Hematopoietic multipotent progenitor cell treated with erythropoietin and hydrocortisone succinate and interleukin-3 and kit ligand, for 15 days (in vitro differentiated cells): ENCODE data around the gene ARID1B.

Source experiments
- DNase-seq: peaks from one replicate; pipeline ENCODE4 v3.0.0-alpha.2; 2015; ENCODE audit warnings: low spot score

The ARID1B gene

GRCh38 chr6:157077251-157077650 lies 300.1 kb downstream of the ARID1B start:
- DNase-seq: no peak

DNA sequence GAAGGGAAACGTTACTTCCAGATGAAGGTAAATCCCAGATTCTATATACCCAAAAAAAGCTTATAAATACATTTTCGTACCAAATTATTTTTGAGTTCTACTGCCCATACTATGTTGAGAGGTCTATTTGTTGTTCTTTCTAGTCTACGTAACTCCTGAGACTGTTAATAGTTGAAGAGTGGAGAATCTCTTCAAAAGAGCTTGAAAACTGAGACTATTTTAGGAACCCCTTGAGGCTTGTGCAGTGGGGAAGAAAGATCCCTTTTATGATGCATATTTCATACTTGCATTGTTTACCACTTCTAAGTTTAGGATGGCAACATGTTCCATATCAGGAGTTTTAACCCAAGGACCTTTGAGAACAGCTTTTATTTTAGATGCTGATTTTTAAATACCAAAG lies 301.1 kb downstream of the ARID1B start:
- DNase-seq: no peak

GRCh38 chr6:157079277-157079676 lies 302.1 kb downstream of the ARID1B start:
- no peak for DNase-seq

DNA sequence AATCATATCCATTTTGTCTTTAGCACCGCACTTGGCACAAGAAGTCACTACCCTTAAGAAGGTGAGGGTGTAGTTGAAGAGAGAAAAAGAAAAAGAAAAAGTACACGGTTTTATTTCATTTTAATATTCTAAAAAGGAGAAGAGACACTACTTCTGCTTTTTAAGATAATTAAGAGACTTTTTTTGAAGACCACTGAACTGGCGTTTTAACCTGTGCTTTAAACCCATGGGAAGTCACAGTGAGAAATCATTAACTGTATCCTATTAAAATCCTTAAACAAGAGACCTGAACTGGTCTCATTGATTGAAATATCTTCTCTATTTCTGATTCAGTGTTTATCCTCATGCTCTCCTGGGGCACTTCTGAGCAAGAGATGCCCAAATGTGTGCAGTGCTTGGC lies 302.6 kb downstream of the ARID1B start:
- DNase-seq: no peak

DNA sequence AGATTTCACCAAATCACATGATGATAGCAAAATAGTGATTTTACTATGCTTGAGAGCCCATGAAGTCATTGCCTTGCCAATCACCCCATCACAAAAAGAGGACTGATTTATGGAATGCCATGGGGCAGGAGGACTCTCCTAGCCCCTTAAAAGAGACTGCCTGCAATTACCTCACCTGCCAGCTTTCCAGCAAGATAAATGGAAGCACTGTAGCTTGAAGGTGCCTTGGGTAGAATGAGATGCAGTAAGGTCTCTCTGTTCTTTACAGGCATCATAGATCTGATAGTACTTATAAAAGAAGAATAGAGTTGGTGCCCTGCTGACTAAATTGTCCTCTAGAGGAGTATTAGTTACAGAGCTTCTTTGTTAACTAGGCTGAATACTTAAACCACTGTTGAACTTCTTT lies 303.8 kb downstream of the ARID1B start:
- no peak for DNase-seq

DNA sequence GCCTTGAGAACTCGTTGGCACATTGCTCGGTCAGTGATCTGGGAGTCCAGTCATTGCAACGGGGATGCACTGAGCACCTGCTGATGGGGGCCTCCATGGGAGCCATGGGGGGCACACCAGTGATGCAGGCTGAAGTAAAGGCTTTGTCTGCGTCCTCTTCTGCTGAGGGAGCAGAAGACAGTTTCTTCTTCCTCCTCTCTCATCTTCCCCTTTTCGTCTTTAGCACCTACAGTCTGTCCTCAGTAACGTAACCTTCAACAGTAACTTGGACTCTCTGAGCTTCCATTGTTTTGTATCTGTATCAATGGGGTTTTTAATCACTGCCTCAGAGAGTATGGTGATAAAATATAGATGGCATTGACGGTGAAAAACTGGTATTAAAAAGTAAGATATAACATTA lies 306.2 kb downstream of the ARID1B start:
- DNase-seq: no peak

DNA sequence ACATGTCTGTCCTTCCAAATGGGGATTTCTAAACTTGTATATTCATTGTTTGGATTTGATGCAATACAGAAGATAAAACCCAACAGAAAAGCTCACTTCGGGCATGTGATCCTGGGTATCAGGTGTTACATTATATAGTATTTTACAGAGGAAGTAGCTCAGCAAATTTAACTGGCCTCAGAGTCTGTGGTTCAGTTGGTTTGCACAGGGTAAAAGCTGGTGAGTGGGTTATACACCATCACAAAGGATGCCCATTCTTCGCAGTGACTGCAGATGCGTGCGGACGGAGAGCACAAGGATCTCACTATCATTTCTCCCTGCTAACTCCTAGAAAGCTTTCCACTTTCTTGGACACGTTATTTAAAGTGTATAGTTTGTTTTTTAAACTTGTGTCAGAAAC lies 309.5 kb downstream of the ARID1B start:
- DNase-seq: no peak

- no peak for DNase-seq
Measured at GRCh38 chr6:157087974-157088373, 310.8 kb downstream of the ARID1B start.

- DNase-seq: no peak
Measured at GRCh38 chr6:157088841-157089240, 311.7 kb downstream of the ARID1B start.

- no peak for DNase-seq
Measured at GRCh38 chr6:157089258-157089657, 312.1 kb downstream of the ARID1B start.

DNA sequence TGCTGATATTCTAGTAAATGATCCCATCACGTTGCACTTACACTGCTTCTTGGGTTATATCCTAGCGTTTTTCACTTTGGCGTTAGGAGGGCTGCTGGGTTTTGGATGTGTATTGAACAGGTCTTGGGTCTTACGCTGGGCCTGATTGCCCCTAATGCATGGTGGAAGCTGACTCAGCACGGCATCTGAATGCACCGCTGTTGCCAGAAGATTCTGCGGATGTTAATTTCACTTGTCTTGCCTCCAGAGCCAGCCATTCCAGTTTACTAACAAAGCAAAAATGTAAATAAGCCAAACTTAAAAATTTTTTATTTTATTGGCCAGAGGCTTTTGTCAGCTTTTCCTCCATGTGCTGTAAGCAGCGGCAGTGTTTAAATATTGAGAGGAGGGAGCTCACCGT lies 312.7 kb downstream of the ARID1B start:
- no peak for DNase-seq

DNA sequence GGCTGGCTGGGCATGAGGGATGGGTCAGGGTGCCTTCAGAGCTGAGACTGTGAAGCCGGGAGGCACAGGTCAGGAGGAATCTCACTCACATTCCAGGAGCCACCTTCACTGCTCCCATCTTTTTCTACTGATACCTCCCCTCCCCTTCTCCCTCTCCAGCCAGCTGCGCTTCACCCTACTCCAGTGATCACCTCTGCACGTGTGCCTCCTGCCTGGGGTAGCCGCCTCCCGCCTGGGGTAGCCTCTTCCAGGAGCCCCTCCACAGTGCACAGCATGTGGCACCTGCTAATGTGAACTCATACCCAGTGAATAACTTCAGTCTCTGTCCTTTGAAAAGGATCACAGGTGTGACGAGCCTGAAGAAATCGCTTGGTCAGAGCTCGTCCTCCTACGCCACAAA lies 313.6 kb downstream of the ARID1B start:
- no peak for DNase-seq

GRCh38 chr6:157091243-157091642 lies 314.1 kb downstream of the ARID1B start:
- DNase-seq: no peak

DNA sequence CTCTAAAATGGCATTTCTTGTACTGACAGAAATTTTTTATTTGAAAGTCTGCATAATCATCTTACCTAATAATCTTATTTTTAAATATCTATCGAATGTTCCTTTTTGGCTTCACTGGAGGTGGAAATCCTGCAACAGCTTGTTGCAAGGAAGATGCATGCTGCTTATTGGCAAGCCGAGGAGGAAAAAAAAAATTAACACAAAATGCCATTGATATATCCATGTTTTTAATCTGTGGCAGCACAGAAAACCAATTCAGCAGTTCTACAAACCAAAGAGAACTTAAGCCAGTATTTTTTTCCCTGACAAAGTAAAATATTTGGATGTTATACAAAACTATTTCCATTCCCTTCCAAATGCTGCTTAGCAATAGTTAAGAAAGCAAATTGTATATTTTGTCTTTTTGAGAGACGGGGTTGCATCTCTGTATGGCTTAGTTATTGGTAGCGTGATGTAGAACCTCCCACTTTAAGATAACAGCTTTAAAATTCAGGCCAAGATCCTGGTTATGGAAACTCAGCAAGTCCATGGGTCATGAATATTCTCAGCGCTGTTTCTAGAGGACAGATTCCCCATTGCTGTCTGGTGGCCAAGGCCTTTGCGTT lies 314.8 kb downstream of the ARID1B start:
- DNase-seq: no peak

DNA sequence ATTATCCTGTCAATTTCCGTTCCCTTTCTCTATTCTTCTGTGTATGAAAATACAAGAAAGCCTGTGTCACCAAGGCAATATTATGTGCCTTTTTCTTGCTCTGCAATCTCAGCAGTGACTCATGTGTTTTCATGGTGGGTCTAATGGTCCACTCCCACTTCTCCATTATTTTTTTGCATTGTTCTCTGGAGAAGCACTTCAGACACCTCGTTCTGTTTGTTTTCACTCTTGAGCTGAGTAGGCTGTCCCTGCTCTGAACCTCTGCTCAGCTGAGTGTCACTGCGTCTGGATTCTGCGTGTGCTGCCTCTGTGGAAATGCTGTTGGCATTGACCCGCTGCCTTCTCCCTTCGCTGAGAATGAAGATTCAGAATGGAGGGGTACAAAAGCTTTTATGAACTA lies 315.6 kb downstream of the ARID1B start:
- DNase-seq: no peak

GRCh38 chr6:157093536-157093935 lies 316.4 kb downstream of the ARID1B start:
- no peak for DNase-seq

DNA sequence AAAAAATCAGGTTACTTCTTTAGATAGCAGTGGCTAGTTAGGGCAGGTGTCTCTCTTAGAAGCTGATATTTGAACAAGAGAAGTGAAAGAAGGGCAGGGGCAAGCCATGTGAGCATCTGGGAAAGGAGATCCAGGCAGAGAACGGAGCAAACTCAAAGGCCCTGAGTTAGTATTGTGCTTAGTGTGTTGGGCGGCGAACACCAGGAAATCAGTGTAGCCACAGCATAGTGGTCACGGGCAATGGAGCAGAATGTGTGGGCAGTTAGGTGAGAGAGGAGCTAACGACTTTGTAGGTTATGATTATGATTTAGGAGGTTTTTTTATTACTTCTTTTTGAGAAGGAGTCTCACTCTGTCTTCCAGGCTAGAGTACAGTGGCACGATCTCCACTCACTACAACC lies 316.9 kb downstream of the ARID1B start:
- no peak for DNase-seq

GRCh38 chr6:157095084-157095483 lies 317.9 kb downstream of the ARID1B start:
- DNase-seq: no peak

GRCh38 chr6:157095569-157095968 lies 318.4 kb downstream of the ARID1B start:
- no peak for DNase-seq

- no peak for DNase-seq
Measured at GRCh38 chr6:157096105-157096504, 318.9 kb downstream of the ARID1B start.

DNA sequence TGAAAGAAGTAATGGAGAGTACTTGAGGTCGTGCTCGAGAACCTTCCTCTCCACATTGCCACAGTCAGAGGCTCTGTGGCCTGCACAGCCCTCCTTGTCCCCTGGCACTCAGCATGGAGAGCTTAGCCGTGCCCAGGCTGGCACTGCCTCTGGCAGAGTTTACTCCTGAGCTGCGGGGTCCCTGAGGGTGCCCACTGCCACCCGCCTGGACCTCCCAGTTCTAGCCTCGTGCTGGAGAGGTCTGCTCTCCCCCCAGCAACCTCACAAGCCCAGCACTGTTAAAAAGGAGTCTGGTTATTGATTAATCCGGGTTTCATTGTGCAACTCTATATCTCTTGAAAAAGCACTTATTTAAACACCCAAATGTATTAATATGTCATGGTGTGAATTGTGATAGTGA lies 319.3 kb downstream of the ARID1B start:
- no peak for DNase-seq

DNA sequence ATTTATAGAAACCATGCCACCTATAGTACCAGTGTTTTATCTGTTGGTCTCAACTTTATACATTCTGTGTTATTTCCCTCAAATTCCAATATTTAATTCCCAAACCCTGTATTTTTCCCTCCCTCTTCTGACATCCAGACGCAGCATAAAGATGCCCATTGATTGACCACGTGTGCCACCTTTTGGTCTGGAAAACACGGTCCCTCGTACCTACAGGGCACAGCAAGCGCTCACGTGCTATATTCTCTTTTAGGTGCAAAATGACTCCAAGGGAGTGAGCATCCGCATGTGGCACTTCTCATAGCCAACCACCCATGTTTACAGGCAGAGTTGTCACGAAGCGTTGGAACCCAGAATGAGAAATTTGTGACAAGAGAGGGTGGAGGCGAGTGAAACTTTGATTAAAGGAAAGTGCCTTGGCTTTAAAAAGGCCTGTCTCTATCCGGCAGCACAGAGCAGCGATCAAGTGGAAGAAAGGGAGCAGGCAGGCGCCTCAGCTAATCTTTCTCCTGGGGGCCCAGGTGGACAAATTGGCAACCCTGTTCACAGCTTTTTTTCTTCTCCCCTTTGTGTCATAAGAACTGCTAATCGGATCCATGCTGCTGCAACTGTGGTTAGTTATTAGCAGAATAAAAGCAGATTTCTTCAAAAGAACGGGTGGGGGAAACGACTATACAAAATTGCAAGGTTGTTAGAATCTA lies 320.2 kb downstream of the ARID1B start:
- DNase-seq: no peak

GRCh38 chr6:157098999-157099398 lies 321.8 kb downstream of the ARID1B start:
- DNase-seq: no peak

DNA sequence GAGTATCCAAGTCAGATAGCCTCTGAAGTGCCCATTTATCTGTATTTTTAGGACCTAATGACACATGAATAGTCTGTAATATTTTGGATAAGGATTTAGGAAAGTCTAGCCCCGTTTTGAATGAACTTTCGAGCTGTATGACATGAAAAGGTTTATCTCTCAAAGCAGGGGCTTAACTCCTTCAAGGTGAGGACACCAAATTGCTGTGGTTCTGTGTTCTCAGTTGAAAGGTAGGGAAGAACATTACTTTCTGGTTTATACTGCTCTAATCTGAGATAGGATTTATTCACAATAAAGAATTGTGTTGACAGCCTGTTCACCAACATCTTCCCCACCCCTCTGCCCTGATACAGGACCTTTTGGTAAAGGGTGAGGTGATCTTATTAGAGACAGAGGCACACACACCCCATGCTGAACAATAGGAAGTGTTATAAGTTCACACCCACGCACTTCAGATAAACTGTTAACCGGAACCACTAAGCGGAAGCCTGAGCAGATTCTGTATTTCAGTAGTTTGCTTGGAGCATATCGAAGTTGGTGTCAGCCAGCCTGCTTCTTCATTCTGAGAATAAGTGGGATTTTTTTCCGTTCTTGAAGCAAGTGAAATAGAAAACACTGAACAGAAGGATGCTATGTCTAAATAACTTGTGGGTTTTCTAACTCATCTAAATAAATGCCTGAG lies 322.9 kb downstream of the ARID1B start:
- DNase-seq: no peak
